GM23338 (cell line): Measurements from ENCODE around the gene DCTN5. TPM values are rescaled to one million over a fixed set of nuclear protein-coding genes. Genes with fewer than 3 reads are reported as not detected.

Experiments
- ATAC-seq: fragments of 200-7000 bp; cut with Tn5 transposase; 3 replicates; pipeline ENCODE4 v1.9.1; 2020
- DNase-seq: peaks from one replicate; pipeline ENCODE4 v3.0.0-alpha.2; 2015; ENCODE audit warnings: low spot score
- H2AFZ ChIP-seq: fragments of 200-600 bp; sonication (generic); 2 replicates; pipeline ENCODE4 v1.8.0; 2016; ENCODE audit warnings: antibody characterized with exemption, mild to moderate bottlenecking, moderate library complexity
- H3F3A ChIP-seq: fragments of 200-600 bp; sonication (generic); replicated peaks from 2 replicates; pipeline ENCODE4 v1.8.0; 2017; ENCODE audit warnings: antibody characterized with exemption, mixed run types, low read depth
- H3K27ac ChIP-seq: fragments of 200-600 bp; sonication (generic); 2 replicates; pipeline ENCODE4 v1.6.1; 2016; ENCODE audit warnings: low read depth
- H3K27me3 ChIP-seq: fragments of 200-600 bp; sonication (generic); 2 replicates; pipeline ENCODE4 v1.8.0; 2016; ENCODE audit warnings: mild to moderate bottlenecking, mixed run types, moderate library complexity; ENCODE audit not compliant: insufficient read depth
- H3K36me3 ChIP-seq: fragments of 200-600 bp; sonication (generic); 2 replicates; pipeline ENCODE4 v1.8.0; 2016; ENCODE audit warnings: mild to moderate bottlenecking; ENCODE audit not compliant: insufficient read depth
- H3K4me1 ChIP-seq: fragments of 200-600 bp; sonication (generic); 2 replicates; pipeline ENCODE4 v1.8.0; 2016; ENCODE audit warnings: mild to moderate bottlenecking, moderate library complexity; ENCODE audit not compliant: insufficient read depth
- H3K4me2 ChIP-seq: fragments of 200-600 bp; sonication (generic); 2 replicates; pipeline ENCODE4 v1.7.1; 2017; ENCODE audit warnings: mixed run types
- H3K4me3 ChIP-seq: fragments of 200-600 bp; sonication (generic); 2 replicates; pipeline ENCODE4 v1.6.1; 2016; ENCODE audit warnings: mixed run types
- H3K79me2 ChIP-seq: fragments of 200-600 bp; sonication (generic); replicated peaks from 2 replicates; pipeline ENCODE4 v1.8.0; 2017; ENCODE audit warnings: mild to moderate bottlenecking; ENCODE audit not compliant: insufficient read depth
- H3K9me2 ChIP-seq: fragments of 200-600 bp; sonication (generic); 2 replicates; pipeline ENCODE4 v1.8.0; 2017; ENCODE audit not compliant: insufficient read depth
- H4K20me1 ChIP-seq: fragments of 200-600 bp; sonication (generic); replicated peaks from 2 replicates; pipeline ENCODE4 v1.8.0; 2017; ENCODE audit warnings: mild to moderate bottlenecking; ENCODE audit not compliant: insufficient read depth
- H3K27ac Mint-ChIP-seq: 2 replicates; pipeline ENCODE4 v1.8.0; 2020; ENCODE audit warnings: inconsistent platforms, mild to moderate bottlenecking, moderate library complexity, mixed read lengths
- H3K27me3 Mint-ChIP-seq: 3 replicates; pipeline ENCODE4 v1.8.0; 2022; ENCODE audit warnings: low read depth, mild to moderate bottlenecking, moderate library complexity, mixed read lengths, inconsistent platforms; ENCODE audit not compliant: insufficient read depth, poor library complexity
- H3K36me3 Mint-ChIP-seq: 3 replicates; pipeline ENCODE4 v1.8.0; 2021; ENCODE audit warnings: low read depth, mild to moderate bottlenecking, inconsistent platforms, moderate library complexity, mixed read lengths
- H3K4me1 Mint-ChIP-seq: 3 replicates; pipeline ENCODE4 v1.8.0; 2020; ENCODE audit warnings: mild to moderate bottlenecking, inconsistent platforms, mixed read lengths
- H3K4me3 Mint-ChIP-seq: 3 replicates; pipeline ENCODE4 v1.8.0; 2021; ENCODE audit warnings: moderate library complexity, mild to moderate bottlenecking, inconsistent platforms, mixed read lengths
- H3K9me3 Mint-ChIP-seq: 3 replicates; pipeline ENCODE4 v1.8.0; 2020; ENCODE audit warnings: moderate library complexity, mild to moderate bottlenecking, inconsistent platforms, mixed read lengths
- CREB1 ChIP-seq: fragments of 250-450 bp; sonication (Bioruptor Pico); IDR thresholded peaks from 2 replicates; pipeline ENCODE4 v1.5.0; 2020; ENCODE audit warnings: low read depth, mild to moderate bottlenecking, moderate library complexity
- EZH2phosphoT487 ChIP-seq: fragments of 200-600 bp; sonication (generic); IDR thresholded peaks from one replicate; pipeline ENCODE4 v1.8.1; 2018; ENCODE audit warnings: antibody characterized with exemption; ENCODE audit not compliant: unreplicated experiment
- JUNB ChIP-seq: IDR thresholded peaks from one replicate; pipeline ENCODE4 v1.6.1; 2016; ENCODE audit warnings: antibody characterized with exemption; ENCODE audit not compliant: unreplicated experiment
- ZNF114 ChIP-seq: fragments of 250-450 bp; sonication (Bioruptor Pico); IDR thresholded peaks from 2 replicates; pipeline ENCODE4 v1.5.0; 2020; ENCODE audit warnings: mild to moderate bottlenecking, moderate library complexity
- ZNF331 ChIP-seq: fragments of 250-450 bp; sonication (Bioruptor Pico); IDR thresholded peaks from 2 replicates; pipeline ENCODE4 v1.5.0; 2020; ENCODE audit warnings: low read depth, mild to moderate bottlenecking, moderate library complexity
- polyA plus RNA-seq: library from polyadenylated mRNA; unstranded; fragments of >200 nt; fragmentation: Nextera tagmentation; extraction: Ambion mirVana; gene quantifications from 2 replicates; pipeline ENCODE4 v1.2.1, GENCODE V29; 2016
- total RNA-seq: library from RNA; depleted of rRNA; stranded (reverse); fragments of >200 nt; shearing (Covaris generic); gene quantifications from 2 replicates; pipeline ENCODE4 v1.2.3, GENCODE V29; 2014
- TF ChIP-seq, protein P1 (sequence below): IDR thresholded peaks from one replicate; pipeline ENCODE4 v1.6.1; 2018; ENCODE audit warnings: antibody characterized with exemption; ENCODE audit not compliant: unreplicated experiment
- TF ChIP-seq, protein P2 (sequence below): IDR thresholded peaks from 2 replicates; pipeline ENCODE4 v1.6.1; 2016; ENCODE audit warnings: antibody characterized with exemption
- TF ChIP-seq, protein P3 (sequence below): fragments of 250-450 bp; sonication (Bioruptor Pico); IDR thresholded peaks from 2 replicates; pipeline ENCODE4 v1.5.0; 2020; ENCODE audit warnings: mild to moderate bottlenecking, moderate library complexity

DCTN5 gene
- total and polyA plus RNA-seq, 2 experiments from 2014 or later = 11.5 to 69.6 TPM

DNA sequence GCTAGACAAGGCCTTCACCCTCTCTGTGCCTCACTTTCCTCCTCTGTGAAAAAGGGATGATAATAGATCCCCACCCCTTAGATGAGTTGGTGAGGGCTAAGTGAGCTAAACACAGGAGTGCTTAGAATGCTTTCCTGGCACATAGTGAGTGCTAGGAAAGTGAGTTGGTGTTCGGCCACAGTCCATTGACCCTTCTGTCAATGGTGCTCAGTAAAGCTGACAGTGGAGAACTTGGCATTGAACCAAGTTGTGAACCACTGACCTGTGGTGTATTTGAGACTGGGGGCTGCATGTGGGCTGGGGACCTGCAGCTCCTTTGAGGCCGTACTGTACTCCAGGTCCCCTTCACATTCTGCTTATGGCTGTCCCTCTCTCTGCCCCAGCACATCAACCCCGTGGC, 42.2 kb downstream of the DCTN5 start:
- peaks cover 13% of the 10 kb centered on the region for H3K4me1 Mint-ChIP-seq
- H3K27ac Mint-ChIP-seq = no peak overlapping the region
- no peak overlapping the region for H3K4me2 ChIP-seq
- H3K4me3 ChIP-seq = no peak overlapping the region
- no peaks in the 10 kb centered on the region for H3K9me2 ChIP-seq
- DNase-seq (no peak), ATAC-seq (no peak)
- no peak overlapping the region for H3K27ac ChIP-seq
- peaks cover 54% of the 10 kb centered on the region for H3K79me2 ChIP-seq
- H3K27me3 ChIP-seq = no peaks in the 10 kb centered on the region
- no peaks in the 10 kb centered on the region for H3K9me3 Mint-ChIP-seq
- H2AFZ ChIP-seq = no peak overlapping the region
- no peak for TF ChIP-seq ZNF331
- no peak for TF ChIP-seq ZNF114
- TF ChIP-seq CREB1 (CRISPR knock-in tag) = no peak
- TF ChIP-seq, protein P1, sequence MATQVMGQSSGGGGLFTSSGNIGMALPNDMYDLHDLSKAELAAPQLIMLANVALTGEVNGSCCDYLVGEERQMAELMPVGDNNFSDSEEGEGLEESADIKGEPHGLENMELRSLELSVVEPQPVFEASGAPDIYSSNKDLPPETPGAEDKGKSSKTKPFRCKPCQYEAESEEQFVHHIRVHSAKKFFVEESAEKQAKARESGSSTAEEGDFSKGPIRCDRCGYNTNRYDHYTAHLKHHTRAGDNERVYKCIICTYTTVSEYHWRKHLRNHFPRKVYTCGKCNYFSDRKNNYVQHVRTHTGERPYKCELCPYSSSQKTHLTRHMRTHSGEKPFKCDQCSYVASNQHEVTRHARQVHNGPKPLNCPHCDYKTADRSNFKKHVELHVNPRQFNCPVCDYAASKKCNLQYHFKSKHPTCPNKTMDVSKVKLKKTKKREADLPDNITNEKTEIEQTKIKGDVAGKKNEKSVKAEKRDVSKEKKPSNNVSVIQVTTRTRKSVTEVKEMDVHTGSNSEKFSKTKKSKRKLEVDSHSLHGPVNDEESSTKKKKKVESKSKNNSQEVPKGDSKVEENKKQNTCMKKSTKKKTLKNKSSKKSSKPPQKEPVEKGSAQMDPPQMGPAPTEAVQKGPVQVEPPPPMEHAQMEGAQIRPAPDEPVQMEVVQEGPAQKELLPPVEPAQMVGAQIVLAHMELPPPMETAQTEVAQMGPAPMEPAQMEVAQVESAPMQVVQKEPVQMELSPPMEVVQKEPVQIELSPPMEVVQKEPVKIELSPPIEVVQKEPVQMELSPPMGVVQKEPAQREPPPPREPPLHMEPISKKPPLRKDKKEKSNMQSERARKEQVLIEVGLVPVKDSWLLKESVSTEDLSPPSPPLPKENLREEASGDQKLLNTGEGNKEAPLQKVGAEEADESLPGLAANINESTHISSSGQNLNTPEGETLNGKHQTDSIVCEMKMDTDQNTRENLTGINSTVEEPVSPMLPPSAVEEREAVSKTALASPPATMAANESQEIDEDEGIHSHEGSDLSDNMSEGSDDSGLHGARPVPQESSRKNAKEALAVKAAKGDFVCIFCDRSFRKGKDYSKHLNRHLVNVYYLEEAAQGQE = no peak
- TF ChIP-seq, protein P2, sequence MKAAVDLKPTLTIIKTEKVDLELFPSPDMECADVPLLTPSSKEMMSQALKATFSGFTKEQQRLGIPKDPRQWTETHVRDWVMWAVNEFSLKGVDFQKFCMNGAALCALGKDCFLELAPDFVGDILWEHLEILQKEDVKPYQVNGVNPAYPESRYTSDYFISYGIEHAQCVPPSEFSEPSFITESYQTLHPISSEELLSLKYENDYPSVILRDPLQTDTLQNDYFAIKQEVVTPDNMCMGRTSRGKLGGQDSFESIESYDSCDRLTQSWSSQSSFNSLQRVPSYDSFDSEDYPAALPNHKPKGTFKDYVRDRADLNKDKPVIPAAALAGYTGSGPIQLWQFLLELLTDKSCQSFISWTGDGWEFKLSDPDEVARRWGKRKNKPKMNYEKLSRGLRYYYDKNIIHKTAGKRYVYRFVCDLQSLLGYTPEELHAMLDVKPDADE = no peak
- TF ChIP-seq EZH2phosphoT487 = no peak
- TF ChIP-seq JUNB = no peak
- TF ChIP-seq, protein P3, sequence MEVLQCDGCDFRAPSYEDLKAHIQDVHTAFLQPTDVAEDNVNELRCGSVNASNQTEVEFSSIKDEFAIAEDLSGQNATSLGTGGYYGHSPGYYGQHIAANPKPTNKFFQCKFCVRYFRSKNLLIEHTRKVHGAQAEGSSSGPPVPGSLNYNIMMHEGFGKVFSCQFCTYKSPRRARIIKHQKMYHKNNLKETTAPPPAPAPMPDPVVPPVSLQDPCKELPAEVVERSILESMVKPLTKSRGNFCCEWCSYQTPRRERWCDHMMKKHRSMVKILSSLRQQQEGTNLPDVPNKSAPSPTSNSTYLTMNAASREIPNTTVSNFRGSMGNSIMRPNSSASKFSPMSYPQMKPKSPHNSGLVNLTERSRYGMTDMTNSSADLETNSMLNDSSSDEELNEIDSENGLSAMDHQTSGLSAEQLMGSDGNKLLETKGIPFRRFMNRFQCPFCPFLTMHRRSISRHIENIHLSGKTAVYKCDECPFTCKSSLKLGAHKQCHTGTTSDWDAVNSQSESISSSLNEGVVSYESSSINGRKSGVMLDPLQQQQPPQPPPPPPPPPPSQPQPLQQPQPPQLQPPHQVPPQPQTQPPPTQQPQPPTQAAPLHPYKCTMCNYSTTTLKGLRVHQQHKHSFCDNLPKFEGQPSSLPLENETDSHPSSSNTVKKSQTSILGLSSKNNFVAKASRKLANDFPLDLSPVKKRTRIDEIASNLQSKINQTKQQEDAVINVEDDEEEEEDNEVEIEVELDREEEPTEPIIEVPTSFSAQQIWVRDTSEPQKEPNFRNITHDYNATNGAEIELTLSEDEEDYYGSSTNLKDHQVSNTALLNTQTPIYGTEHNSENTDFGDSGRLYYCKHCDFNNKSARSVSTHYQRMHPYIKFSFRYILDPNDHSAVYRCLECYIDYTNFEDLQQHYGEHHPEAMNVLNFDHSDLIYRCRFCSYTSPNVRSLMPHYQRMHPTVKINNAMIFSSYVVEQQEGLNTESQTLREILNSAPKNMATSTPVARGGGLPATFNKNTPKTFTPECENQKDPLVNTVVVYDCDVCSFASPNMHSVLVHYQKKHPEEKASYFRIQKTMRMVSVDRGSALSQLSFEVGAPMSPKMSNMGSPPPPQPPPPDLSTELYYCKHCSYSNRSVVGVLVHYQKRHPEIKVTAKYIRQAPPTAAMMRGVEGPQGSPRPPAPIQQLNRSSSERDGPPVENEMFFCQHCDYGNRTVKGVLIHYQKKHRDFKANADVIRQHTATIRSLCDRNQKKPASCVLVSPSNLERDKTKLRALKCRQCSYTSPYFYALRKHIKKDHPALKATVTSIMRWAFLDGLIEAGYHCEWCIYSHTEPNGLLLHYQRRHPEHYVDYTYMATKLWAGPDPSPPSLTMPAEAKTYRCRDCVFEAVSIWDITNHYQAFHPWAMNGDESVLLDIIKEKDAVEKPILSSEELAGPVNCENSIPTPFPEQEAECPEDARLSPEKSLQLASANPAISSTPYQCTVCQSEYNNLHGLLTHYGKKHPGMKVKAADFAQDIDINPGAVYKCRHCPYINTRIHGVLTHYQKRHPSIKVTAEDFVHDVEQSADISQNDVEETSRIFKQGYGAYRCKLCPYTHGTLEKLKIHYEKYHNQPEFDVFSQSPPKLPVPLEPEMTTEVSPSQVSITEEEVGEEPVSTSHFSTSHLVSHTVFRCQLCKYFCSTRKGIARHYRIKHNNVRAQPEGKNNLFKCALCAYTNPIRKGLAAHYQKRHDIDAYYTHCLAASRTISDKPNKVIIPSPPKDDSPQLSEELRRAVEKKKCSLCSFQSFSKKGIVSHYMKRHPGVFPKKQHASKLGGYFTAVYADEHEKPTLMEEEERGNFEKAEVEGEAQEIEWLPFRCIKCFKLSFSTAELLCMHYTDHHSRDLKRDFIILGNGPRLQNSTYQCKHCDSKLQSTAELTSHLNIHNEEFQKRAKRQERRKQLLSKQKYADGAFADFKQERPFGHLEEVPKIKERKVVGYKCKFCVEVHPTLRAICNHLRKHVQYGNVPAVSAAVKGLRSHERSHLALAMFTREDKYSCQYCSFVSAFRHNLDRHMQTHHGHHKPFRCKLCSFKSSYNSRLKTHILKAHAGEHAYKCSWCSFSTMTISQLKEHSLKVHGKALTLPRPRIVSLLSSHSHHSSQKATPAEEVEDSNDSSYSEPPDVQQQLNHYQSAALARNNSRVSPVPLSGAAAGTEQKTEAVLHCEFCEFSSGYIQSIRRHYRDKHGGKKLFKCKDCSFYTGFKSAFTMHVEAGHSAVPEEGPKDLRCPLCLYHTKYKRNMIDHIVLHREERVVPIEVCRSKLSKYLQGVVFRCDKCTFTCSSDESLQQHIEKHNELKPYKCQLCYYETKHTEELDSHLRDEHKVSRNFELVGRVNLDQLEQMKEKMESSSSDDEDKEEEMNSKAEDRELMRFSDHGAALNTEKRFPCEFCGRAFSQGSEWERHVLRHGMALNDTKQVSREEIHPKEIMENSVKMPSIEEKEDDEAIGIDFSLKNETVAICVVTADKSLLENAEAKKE (CRISPR knock-in tag) = no peak
- peaks cover 8% of the 10 kb centered on the region; the same call in 1 of the 2 replicates for H3K4me1 ChIP-seq
- H3F3A ChIP-seq = peaks cover 21% of the 10 kb centered on the region; the same call in 1 of the 2 replicates
- H3K27me3 Mint-ChIP-seq = peaks cover 18% of the 10 kb centered on the region
- H3K36me3 Mint-ChIP-seq = peaks cover 90% of the 10 kb centered on the region
- peaks cover 37% of the 10 kb centered on the region for H4K20me1 ChIP-seq
- no peak overlapping the region for H3K4me3 Mint-ChIP-seq
- peaks cover 76% of the 10 kb centered on the region for H3K36me3 ChIP-seq
